T-helper 2 cell treated with Interferon-gamma antibody and Interleukin-4, amounts not matched to agents 100 ng/mL and 5 ng/mL, for 36 hours (primary cell): ENCODE data around the gene RASGEF1C. TPM values are rescaled to one million over a fixed set of nuclear protein-coding genes. Genes with fewer than 3 reads are reported as not detected.
"Not testable (repeated sequence)": the region's sequence is repeated elsewhere in the genome, so short reads cannot be mapped to it uniquely, and the experiment has no call there.

Experiments
- intact Hi-C: fragments of 100-400 bp; cut with micrococcal nuclease; formaldehyde crosslinking; loops from one replicate; pipeline ENCODE4 v1.15.1; 2023
- total RNA-seq: library from RNA; stranded (reverse); gene quantifications from 2 replicates; pipeline ENCODE4 v1.2.3, GENCODE V29; 2022

RASGEF1C gene
- total RNA-seq, 1 donor from 2014 or later = not detected

DNA sequence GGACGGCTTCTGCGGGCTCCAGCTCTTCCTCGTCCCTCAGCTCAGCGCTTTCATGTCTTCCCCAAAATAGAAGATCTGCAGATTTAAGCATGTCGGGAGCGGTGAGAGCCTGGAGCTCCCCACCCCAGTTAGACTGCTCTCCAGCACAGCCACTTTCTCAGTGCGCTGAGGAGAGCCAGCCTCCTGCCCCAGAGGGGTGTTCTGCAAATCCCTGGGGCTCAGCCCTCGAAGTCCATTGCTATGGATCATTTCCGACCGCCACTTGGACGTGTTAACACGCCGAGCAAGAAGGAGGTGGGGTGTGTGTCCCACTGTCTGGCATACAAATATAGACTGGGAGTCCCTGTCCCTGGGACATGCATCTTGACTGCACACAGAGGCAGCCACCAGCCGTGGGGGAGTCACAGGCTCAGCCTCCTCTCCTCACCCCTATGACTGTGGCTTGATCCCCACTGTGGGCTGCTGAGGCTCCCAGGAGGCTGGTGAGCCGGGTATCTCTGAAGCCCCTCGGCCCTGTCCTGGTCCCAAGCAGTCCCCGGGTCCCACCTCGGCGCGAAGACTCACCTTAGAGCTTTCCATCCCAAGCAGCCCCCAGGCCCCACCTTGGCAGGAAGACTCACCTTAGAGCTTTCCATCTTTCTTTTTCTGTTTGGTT is 107.4 kb downstream of the RASGEF1C start:
- intact Hi-C loops = no loop called here

DNA sequence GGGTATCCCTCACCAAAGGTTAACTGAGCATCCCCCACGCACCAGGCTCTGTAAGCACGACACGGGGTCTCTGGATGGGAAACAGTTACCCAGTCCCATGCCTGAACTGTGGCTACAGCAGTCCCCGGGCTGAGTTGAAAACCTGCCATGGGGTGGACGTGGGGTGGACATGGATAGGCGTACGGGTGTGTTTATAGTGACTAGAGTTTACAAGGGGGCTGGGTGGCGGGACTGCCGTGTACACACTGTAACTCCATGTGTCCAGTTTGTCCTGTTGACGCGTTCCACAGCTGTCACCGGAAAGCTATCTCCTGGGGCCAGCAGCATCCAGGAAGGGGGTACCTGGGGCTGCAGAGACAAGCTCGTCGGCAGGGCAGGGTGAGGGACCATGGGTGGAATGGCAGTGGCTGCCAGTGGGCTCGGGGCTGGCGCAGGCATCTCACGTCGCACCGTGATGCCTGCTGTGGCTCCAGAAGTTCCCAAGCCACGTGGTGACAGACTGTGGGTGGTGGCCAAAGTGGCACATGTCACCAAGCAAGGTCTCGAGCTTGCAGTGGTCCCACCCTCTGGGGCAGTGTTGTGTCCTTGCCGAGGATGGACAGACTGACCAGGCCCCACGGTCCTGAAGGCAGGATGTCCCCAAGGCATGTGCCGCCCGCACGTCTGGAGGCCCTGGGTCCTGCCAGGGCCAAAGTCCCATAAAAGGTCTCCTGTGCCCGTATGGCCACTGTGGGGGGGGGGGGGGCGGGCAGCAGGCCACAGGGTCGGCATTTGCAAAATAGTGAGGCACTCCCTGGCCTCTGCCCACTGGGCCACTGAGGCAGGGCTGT is 108.2 kb downstream of the RASGEF1C start:
- intact Hi-C loops = no loop called here

DNA sequence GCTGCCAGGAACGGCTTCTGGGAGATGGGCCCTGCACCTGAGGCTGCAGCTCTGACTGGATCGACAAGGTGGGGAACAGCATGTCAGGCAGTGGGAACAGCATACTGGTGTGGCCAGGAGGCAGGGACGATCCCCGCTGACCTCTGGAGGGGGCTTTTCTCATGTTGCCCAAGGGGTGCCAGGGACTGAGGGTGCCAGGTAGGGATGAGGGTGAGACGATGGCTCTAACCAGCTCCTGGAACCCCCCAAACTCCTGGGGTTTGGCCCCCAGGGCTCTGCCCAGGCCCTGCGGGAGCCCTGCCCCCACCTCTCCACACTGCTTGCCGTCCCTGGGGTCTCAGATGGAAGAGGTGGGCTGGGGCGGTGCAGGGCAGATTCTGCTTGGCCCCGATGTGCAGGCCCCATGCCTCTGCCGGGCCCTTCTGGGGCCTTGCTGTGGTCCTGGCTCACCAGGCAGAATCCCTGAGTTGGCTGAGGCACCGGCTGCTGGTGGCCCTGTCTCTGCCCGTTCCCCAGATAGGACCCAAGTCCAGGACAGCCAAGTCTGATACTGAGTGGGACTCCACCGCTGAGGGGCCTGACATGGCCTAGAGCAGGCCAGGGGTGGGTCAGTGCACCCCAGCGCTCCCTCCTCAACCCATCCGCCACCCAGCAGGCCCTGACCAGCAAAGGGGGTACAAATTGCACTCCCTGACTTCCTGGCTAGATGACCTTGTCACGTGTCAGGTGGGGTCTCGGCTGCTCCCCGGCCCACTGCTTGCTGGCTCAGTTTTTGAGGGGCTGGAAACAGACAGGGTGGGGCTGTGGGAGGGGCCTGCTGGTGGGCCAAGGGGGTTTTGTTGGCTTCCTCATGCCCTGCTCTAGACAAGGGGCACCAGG is 109.0 kb downstream of the RASGEF1C start:
- intact Hi-C loops = no loop called here

DNA sequence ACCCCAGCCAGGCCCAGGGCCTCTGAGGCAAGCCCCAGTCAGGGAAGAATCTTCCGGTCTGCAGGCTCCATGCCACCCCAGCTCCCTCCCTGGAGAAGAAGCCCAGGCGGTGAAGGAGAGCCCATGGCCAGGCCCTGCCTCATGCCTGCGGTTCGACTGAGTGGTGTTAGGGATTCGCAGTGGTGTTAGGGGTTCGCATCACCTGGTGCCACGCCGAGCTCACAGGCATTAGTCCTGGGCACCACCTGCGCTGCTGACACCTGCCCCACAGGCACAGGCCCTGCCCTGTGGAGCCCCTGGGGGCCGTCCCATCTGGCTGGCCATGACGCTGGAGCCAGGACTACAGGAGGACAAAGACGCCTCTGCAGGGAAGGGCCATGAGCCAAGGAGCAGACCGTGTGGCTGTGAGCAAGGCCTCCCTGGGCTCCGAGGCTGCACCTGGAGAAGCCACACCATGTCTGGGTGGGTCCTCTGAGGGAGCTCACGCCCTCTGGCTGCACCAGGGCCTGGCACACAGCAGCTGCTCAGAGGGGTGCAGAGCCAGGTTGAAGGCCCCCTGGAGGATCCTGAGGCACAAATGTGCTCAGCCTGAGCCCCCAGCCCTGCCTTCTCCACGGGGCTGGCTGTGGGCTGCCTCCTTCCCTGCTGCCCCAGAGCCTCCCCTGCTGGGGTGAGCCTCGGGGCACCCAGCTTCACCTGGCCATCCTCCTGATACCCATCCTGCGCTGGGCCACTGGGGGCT is 109.8 kb downstream of the RASGEF1C start:
- intact Hi-C loops = no loop called here

DNA sequence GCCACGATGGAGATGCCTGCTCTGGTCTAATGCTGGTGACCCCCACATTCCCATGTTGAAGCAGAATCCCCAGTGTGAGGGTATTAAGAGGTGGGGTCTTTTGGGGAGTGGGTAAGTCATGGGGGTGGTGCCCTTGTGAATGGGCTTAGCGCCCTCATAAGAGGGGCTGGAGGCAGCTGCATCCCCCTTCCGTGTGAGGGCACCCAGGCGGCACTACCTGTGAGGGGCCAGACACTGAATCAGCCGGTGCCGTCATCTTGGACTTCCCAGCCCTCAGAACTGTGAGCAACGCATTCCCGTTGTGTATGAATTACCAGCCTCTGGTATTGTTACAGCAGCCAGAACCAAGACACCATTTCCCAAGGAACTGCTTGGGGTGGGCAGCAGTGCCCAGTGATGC is 110.5 kb downstream of the RASGEF1C start:
- intact Hi-C loops = no loop called here

- intact Hi-C loops = no loop called here
These were observed 111.1 kb downstream of the RASGEF1C start for GRCh38 chr5:180097926-180098325.

DNA sequence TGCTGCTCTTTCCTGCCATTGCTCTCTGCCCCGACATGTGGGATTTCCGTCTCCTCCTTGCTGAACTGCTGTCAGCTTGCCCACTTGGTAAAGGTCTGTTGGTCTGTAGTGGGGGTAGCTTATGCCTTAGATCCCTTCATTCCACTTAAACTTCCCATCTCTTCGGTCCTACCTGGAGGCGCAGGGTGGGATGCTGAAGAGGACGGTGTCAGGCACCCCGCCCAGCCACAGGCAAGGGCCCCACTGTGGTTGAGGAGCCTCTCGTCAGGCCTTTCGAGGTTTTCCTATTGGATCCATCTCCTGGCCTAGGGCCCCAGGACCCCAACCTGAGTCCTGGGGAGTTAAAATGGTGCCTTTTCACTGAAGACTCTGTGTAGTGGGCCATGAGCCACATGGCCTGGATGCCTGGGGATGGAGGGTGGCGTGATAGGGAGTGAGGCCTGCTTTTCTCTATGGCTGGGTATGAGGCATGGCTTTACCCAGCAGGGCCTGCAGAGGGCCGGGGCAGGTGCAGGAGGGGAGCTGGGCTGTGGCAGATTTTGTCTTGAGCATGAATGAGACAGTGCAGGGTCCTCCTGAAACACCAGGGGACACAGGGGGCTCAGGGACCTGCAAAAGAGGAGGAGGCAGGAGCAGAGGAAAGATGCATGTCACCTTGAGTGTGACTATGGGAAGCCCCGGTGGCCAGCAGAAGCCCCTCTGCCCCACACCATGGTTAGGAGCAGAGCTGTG is 111.7 kb downstream of the RASGEF1C start:
- intact Hi-C loops = no loop called here

DNA sequence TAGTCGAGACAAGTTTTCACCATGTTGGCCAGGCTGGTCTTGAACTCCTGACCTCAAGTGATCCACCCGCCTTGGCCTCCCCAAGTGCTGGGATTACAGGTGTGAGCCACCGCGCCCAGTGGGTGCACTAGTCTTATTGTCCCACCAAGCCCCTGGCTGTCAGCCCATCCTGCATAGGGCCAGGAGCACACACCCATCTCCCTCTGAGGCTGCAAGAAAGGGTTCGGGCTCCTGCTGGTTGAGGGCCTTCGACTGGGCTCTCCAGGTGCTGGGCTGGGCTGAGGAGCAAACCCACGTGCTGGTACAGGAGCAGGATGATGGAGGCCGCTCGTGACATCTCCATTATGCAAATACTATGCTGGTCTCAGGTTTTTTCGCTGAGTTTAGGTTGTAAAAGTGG is 112.4 kb downstream of the RASGEF1C start:
- intact Hi-C loops = no loop called here

GRCh38 chr5:180095545-180095944 is 113.5 kb downstream of the RASGEF1C start:
- intact Hi-C loops = no loop called here

DNA sequence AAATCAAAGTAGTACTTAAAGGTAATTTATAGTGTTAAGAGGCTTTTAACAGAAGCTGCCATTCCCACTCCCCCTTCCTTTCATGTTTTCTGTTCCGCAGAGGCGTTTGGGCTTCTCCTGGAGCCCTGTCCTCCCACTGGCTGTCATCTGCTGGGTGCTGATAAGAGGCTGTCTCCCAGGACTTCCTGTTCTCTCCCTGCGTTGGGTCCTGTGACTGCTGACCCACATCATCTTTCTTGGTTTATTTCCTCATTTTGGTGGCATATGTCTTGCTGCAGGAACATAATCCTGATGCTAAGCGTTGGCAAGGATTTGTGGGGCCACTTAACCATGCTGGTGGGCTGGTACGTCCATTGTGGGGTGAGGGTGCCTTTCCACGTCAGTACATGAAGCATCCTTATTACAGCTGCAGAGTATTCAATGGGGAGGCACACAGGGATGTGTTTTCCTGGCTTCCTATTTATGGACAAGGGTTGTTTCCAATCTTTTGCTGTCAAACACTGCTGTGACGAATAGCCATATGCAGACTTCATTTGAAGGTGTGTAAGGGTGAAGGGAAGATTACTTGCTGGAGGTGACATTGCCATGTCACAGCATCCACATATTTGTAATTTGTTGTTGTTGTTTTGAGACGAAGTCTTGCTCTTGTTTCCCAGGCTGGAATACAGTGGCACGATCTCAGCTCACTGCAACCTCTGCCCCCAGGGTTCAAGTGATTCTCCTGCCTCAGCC is 115.2 kb downstream of the RASGEF1C start:
- intact Hi-C loops = no loop called here

DNA sequence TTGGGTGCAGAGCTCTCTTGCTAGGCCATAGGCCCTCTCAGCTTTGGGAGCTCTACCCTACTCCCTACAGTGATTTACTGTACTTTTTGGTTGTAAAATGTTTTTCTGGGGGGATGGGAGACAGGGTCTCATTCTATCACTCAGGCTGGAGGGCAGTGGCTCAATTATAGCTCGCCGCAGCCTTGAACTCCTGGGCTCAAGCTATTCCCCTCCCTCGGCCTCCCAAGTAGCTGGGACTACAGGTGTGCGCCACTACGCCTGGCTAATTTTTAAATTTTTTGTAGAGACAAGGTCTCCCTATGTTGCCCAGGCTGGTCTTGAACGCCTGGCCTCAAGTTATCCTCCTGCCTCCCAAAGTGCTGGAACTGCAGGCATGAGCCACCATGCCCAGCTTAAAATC is 115.8 kb downstream of the RASGEF1C start:
- intact Hi-C loops = no loop called here

GRCh38 chr5:180090769-180091546 is 118.1 kb downstream of the RASGEF1C start:
- intact Hi-C loops = no loop called here

GRCh38 chr5:180090098-180090768 is 118.8 kb downstream of the RASGEF1C start:
- intact Hi-C loops = no loop called here

DNA sequence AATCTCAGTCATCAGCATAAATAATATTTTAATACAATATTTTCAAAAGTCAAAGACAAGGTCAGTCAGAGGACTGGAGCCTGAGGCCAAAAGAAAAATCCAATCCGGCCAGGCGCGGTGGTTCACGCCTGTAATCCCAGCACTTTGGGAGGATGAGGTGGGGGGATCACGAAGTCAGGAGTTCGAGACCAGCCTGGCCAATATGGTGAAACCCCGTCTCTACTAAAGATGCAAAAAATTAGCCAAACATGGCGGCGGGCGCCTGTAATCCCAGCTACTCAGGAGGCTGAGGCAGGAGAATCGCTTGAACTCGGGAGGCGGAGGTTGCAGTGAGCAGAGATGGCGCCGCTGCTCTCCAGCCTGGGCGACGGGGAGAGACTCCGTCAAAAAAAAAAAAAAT is 119.4 kb downstream of the RASGEF1C start:
- intact Hi-C loops = not testable (repeated sequence)

- intact Hi-C loops = no loop called here
These were observed 120.5 kb downstream of the RASGEF1C start for GRCh38 chr5:180088561-180088960.

- intact Hi-C loops = no loop called here
These were observed 122.1 kb downstream of the RASGEF1C start for GRCh38 chr5:180086816-180087399.

GRCh38 chr5:180085837-180086236 is 123.2 kb downstream of the RASGEF1C start:
- intact Hi-C loops = no loop called here
